Measurements from ENCODE around the gene OCSTAMP.

DNA sequence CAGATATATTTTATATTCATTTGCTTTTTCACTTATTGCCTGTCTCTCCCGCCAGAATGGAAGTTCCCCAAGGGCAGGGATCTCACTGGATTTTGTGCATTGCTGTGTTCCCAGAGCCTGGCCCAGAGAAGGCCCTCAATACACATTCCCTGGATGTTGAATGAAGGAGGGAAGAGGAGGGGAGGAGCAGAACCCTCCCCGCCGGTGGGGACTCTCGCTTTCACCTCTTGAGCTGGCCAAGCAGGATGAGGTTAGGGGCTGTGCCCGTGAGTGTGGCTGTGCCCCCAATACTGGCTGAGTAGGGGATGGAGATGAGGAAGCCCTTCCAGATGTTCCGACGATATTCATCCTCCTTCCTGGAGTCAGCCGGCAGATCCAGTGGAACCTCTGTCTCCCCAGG is 45.5 kb upstream of the OCSTAMP start:
- no peak for TF ChIP-seq CTCF (IDR thresholded peaks at IDR 0.05)
- no peak for TF ChIP-seq POLR2A (IDR thresholded peaks at IDR 0.05)
